Fibroblast of upper back skin (primary cell): ENCODE measurements around the gene ALDH5A1.

Experiments used
- DNase-seq: peaks from one replicate; pipeline ENCODE4 v3.0.0-alpha.2; 2013

ALDH5A1 gene

GRCh38 chr6:24574809-24575208 is 80.0 kb downstream of the ALDH5A1 start:
- no peak for DNase-seq

- DNase-seq = no peak
Measured at GRCh38 chr6:24576447-24576846, 81.7 kb downstream of the ALDH5A1 start.

GRCh38 chr6:24581084-24581669 is 86.4 kb downstream of the ALDH5A1 start:
- peak; percentile 55 for DNase-seq

- peak; percentile 63 for DNase-seq
Measured at GRCh38 chr6:24583463-24584381, 89.0 kb downstream of the ALDH5A1 start.

- no peak for DNase-seq
Measured at GRCh38 chr6:24584382-24584720, 89.6 kb downstream of the ALDH5A1 start.
